Neural cell (in vitro differentiated cells): ENCODE results near the gene PTMS. TPM values are rescaled to one million over a fixed set of nuclear protein-coding genes. Genes with fewer than 3 reads are reported as not detected.

Experiments
- H2AFZ ChIP-seq: fragments of 200-600, 300-800 bp; sonication (generic), shearing (Covaris generic); 2 replicates; pipeline ENCODE4 v1.6.0; 2014; ENCODE audit warnings: low read depth, mild to moderate bottlenecking, antibody characterized with exemption, low read length, moderate library complexity
- H3F3A ChIP-seq: fragments of 200-600 bp; shearing (Covaris generic); 2 replicates; pipeline ENCODE4 v1.6.1; 2016; ENCODE audit warnings: mild to moderate bottlenecking, moderate library complexity, mixed read lengths, antibody characterized with exemption, low read length; ENCODE audit not compliant: insufficient read depth, poor library complexity, severe bottlenecking
- H3K27ac ChIP-seq: fragments of 200-600, 300-800 bp; sonication (generic), shearing (Covaris generic); 2 replicates; pipeline ENCODE4 v1.5.1; 2014; ENCODE audit warnings: mild to moderate bottlenecking, low read length, moderate library complexity
- H3K27me3 ChIP-seq: fragments of 300-800, 200-600 bp; sonication (generic), shearing (Covaris generic); 2 replicates; pipeline ENCODE4 v1.6.0; 2014; ENCODE audit warnings: mild to moderate bottlenecking, low read depth, low read length, moderate library complexity; ENCODE audit not compliant: insufficient read depth
- H3K36me3 ChIP-seq: fragments of 300-800, 200-600 bp; sonication (generic), shearing (Covaris generic); 2 replicates; pipeline ENCODE4 v1.5.1; 2014; ENCODE audit warnings: mild to moderate bottlenecking, antibody characterized with exemption, low read length, moderate library complexity; ENCODE audit not compliant: insufficient read depth
- H3K4me2 ChIP-seq: fragments of 300-800, 200-600 bp; sonication (generic), shearing (Covaris generic); 2 replicates; pipeline ENCODE4 v1.6.0; 2014; ENCODE audit warnings: mild to moderate bottlenecking, low read length
- H3K4me3 ChIP-seq: fragments of 300-800, 200-600 bp; sonication (generic), shearing (Covaris generic); 2 replicates; pipeline ENCODE4 v1.5.1; 2014; ENCODE audit warnings: mild to moderate bottlenecking, low read length, moderate library complexity
- H3K79me2 ChIP-seq: fragments of 200-600 bp; shearing (Covaris generic); replicated peaks from 2 replicates; pipeline ENCODE4 v1.6.0; 2014; ENCODE audit warnings: mild to moderate bottlenecking, low read length, moderate library complexity; ENCODE audit not compliant: insufficient read depth
- H3K9ac ChIP-seq: fragments of 300-800, 200-600 bp; sonication (generic), shearing (Covaris generic); 2 replicates; pipeline ENCODE4 v1.6.1; 2016; ENCODE audit warnings: mild to moderate bottlenecking, low read length, mixed read lengths
- H3K9me2 ChIP-seq: fragments of 200-600 bp; shearing (Covaris generic); 2 replicates; pipeline ENCODE4 v1.6.1; 2016; ENCODE audit warnings: mild to moderate bottlenecking, low read length, mixed read lengths; ENCODE audit not compliant: insufficient read depth
- H3K9me3 ChIP-seq: fragments of 200-600, 300-800 bp; sonication (generic), shearing (Covaris generic); 2 replicates; pipeline ENCODE4 v1.6.1; 2016; ENCODE audit warnings: mild to moderate bottlenecking, mixed run types, low read length, moderate library complexity, mixed read lengths
- H4K20me1 ChIP-seq: fragments of 200-600 bp; shearing (Covaris generic); 2 replicates; pipeline ENCODE4 v1.6.1; 2016; ENCODE audit warnings: mild to moderate bottlenecking, mixed run types; ENCODE audit not compliant: insufficient read depth
- EP300 ChIP-seq: fragments of 450-650 bp; conservative IDR thresholded peaks from 2 replicates; pipeline ENCODE4 v1.6.1; 2014; ENCODE audit warnings: antibody characterized with exemption, mild to moderate bottlenecking, moderate library complexity; ENCODE audit not compliant: poor library complexity, severe bottlenecking
- EZH2 ChIP-seq: fragments of 200-600, 300-800 bp; shearing (Covaris generic), sonication (generic); IDR thresholded peaks from 2 replicates; pipeline ENCODE4 v1.6.1; 2014; ENCODE audit warnings: antibody characterized with exemption, low read length, borderline replicate concordance, mild to moderate bottlenecking; ENCODE audit not compliant: insufficient read depth, poor library complexity, severe bottlenecking
- MXI1 ChIP-seq: fragments of 450-650 bp; conservative IDR thresholded peaks from 2 replicates; pipeline ENCODE4 v1.6.1; 2014; ENCODE audit warnings: antibody characterized with exemption, mild to moderate bottlenecking; ENCODE audit not compliant: poor library complexity, severe bottlenecking
- POLR2AphosphoS5 ChIP-seq: IDR thresholded peaks from 2 replicates; pipeline ENCODE4 v1.6.1; 2012
- RAD21 ChIP-seq: fragments of 450-650 bp; conservative IDR thresholded peaks from 2 replicates; pipeline ENCODE4 v1.6.1; 2014; ENCODE audit warnings: antibody characterized with exemption, mild to moderate bottlenecking, moderate library complexity
- SMC3 ChIP-seq: fragments of 450-650 bp; conservative IDR thresholded peaks from 2 replicates; pipeline ENCODE4 v1.6.1; 2014; ENCODE audit warnings: antibody characterized with exemption, mild to moderate bottlenecking, moderate library complexity; ENCODE audit not compliant: poor library complexity
- TAF1 ChIP-seq: IDR thresholded peaks from 2 replicates; pipeline ENCODE4 v1.6.1; 2012; ENCODE audit warnings: low read depth
- polyA plus RNA-seq: library from polyadenylated mRNA; depleted of rRNA; stranded (reverse); fragments of >200 nt; gene quantifications from 2 replicates; pipeline ENCODE4 v1.2.3, GENCODE V29; 2014
- TF ChIP-seq, protein P1 (sequence below): fragments of 450-650 bp; IDR thresholded peaks from 2 replicates; pipeline ENCODE4 v1.5.1; 2014; ENCODE audit warnings: antibody characterized with exemption, mild to moderate bottlenecking, moderate library complexity; ENCODE audit not compliant: poor library complexity, severe bottlenecking
- TF ChIP-seq, protein P2 (sequence below): IDR thresholded peaks from 2 replicates; pipeline ENCODE4 v1.6.1; 2012; ENCODE audit warnings: borderline replicate concordance

The PTMS gene
- polyA plus RNA-seq, 1 donor from 2014 or later = 557 TPM

GRCh38 chr12:6763380-6763779, 2.8 kb upstream of the PTMS start:
- TF ChIP-seq, protein P1, sequence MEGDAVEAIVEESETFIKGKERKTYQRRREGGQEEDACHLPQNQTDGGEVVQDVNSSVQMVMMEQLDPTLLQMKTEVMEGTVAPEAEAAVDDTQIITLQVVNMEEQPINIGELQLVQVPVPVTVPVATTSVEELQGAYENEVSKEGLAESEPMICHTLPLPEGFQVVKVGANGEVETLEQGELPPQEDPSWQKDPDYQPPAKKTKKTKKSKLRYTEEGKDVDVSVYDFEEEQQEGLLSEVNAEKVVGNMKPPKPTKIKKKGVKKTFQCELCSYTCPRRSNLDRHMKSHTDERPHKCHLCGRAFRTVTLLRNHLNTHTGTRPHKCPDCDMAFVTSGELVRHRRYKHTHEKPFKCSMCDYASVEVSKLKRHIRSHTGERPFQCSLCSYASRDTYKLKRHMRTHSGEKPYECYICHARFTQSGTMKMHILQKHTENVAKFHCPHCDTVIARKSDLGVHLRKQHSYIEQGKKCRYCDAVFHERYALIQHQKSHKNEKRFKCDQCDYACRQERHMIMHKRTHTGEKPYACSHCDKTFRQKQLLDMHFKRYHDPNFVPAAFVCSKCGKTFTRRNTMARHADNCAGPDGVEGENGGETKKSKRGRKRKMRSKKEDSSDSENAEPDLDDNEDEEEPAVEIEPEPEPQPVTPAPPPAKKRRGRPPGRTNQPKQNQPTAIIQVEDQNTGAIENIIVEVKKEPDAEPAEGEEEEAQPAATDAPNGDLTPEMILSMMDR = no peak
- TF ChIP-seq, protein P2, sequence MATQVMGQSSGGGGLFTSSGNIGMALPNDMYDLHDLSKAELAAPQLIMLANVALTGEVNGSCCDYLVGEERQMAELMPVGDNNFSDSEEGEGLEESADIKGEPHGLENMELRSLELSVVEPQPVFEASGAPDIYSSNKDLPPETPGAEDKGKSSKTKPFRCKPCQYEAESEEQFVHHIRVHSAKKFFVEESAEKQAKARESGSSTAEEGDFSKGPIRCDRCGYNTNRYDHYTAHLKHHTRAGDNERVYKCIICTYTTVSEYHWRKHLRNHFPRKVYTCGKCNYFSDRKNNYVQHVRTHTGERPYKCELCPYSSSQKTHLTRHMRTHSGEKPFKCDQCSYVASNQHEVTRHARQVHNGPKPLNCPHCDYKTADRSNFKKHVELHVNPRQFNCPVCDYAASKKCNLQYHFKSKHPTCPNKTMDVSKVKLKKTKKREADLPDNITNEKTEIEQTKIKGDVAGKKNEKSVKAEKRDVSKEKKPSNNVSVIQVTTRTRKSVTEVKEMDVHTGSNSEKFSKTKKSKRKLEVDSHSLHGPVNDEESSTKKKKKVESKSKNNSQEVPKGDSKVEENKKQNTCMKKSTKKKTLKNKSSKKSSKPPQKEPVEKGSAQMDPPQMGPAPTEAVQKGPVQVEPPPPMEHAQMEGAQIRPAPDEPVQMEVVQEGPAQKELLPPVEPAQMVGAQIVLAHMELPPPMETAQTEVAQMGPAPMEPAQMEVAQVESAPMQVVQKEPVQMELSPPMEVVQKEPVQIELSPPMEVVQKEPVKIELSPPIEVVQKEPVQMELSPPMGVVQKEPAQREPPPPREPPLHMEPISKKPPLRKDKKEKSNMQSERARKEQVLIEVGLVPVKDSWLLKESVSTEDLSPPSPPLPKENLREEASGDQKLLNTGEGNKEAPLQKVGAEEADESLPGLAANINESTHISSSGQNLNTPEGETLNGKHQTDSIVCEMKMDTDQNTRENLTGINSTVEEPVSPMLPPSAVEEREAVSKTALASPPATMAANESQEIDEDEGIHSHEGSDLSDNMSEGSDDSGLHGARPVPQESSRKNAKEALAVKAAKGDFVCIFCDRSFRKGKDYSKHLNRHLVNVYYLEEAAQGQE = no peak
- TF ChIP-seq TAF1 (no peak), POLR2AphosphoS5 (no peak), EZH2 (no peak)
- Histone ChIP-seq H3K9me3 (no peaks in the 10 kb centered on the region), H3K4me3 (peak overlapping the region; percentile 87), H3K36me3 (no peaks in the 10 kb centered on the region), H2AFZ (no peak overlapping the region), H4K20me1 (peaks cover 8% of the 10 kb centered on the region), H3K9me2 (no peaks in the 10 kb centered on the region), H3K27ac (peak overlapping the region; percentile 100), H3F3A (peaks cover 10% of the 10 kb centered on the region), H3K27me3 (no peaks in the 10 kb centered on the region), H3K79me2 (peaks cover 44% of the 10 kb centered on the region), H3K9ac (peak overlapping the region; percentile 99), H3K4me2 (peak overlapping the region; percentile 64)

DNA sequence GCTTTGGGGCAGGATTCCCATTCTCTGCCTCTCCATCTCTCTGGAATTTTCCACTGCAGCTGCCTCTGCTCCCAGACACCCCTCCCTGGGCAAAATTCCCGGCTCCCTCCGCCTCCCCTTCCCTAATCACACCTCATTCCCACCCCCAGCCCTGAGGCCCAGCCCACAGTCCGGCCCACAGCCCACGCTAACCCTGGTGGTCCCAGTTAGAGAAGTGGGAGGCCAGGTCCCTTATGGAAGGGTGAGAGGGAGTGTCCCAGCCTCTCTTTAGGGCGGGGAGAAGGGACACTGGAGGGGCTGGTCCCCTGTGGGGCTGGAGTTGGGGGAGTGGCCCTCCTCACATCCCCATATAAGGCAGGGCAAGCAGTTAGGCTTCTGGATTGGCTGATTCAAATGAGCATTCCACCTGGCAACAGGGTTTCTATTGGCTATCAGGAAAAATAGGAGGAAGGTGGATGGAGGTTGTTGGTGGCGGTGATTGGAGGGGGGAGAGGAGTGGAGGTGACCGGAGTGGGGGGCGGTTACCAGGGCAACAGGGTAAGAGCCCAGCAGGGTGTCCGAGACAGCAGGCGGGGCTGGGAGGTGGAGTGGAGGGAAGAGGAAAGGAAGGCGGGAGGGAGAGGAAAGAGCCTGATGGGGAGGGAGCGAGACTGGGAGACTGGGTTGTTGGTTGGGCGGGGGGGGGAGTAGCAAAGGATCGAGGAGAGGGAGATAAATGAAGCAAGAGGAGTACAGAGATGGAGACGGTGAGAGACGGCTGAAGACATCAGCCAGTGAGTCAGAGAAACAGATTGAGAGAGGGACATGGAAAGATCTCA, 1.9 kb upstream of the PTMS start:
- no peak overlapping the region for H2AFZ ChIP-seq
- H3K79me2 ChIP-seq = peaks cover 53% of the 10 kb centered on the region
- H4K20me1 ChIP-seq = peaks cover 16% of the 10 kb centered on the region
- no peaks in the 10 kb centered on the region for H3K27me3 ChIP-seq
- TF ChIP-seq RAD21 = no peak
- TF ChIP-seq, protein P1 = peak; percentile 6
- no peak for TF ChIP-seq EZH2
- peak; percentile 94 for TF ChIP-seq EP300
- TF ChIP-seq, protein P2 = peak; percentile 99
- TF ChIP-seq POLR2AphosphoS5 = peak; percentile 77
- TF ChIP-seq TAF1 = peak; percentile 80
- TF ChIP-seq MXI1 = peak; percentile 50
- TF ChIP-seq SMC3 = no peak
- no peaks in the 10 kb centered on the region for H3K36me3 ChIP-seq
- H3K27ac ChIP-seq = peak overlapping the region; percentile 100
- peaks cover 10% of the 10 kb centered on the region for H3F3A ChIP-seq
- H3K4me2 ChIP-seq = peak overlapping the region; percentile 68
- H3K9me3 ChIP-seq = no peaks in the 10 kb centered on the region
- no peaks in the 10 kb centered on the region for H3K9me2 ChIP-seq
- peak overlapping the region; percentile 99 for H3K9ac ChIP-seq
- peak overlapping the region; percentile 87 for H3K4me3 ChIP-seq
